ENCODE measurements around the gene RNF14.

Gene RNF14

DNA sequence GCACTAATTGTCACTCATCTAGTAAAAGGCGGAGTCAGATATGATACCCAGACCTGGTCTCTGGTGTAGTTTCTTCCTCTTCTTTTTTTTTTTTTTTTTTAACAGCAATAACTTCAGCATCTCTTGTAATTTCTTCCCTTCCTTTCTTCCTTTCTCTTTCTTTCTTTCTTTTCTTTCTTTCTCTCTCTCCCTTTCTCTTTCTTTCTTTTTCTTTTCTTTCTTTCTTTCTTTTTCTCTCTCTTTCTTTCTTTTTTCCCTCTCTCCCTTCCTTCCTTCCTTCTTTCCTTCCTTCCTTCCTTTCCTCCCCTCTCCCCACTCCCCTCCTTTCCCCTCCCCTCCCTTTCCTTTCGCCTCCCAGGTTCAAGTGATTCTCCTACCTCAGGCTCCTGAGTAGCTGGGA is 69.8 kb downstream of the RNF14 start:
- H3K36me3 ChIP-seq (ENCODE audit: control insufficient read depth, insufficient read depth, low read length), result no peaks in the 10 kb centered on the region
- no peak for DNase-seq (ENCODE audit: extremely low read depth, insufficient read length)
- TF ChIP-seq CTCF (IDR thresholded peaks at IDR 0.05; ENCODE audit: insufficient read depth, low read length, poor library complexity, severe bottlenecking), result no peak
- H3K4me3 ChIP-seq (replicated peaks; ENCODE audit: low read depth, low read length), result no peak overlapping the region
- H3K27me3 ChIP-seq (replicated peaks; ENCODE audit: control insufficient read depth, insufficient read depth, low read length), result no peaks in the 10 kb centered on the region
